Right atrium auricular region (tissue), 2 donors: ENCODE data around the gene PARD3B. TPM values are rescaled to one million over a fixed set of nuclear protein-coding genes. Genes with fewer than 3 reads are reported as not detected.

Source experiments
- DNase-seq: peaks from one replicate; pipeline ENCODE4 v3.0.0-alpha.2; 2019; ENCODE audit warnings: low spot score
- H3K27ac ChIP-seq, 2 donors: fragments of 200-600 bp; sonication (generic); 1 replicate in 1 of 2; 2 replicates in 1 of 2; pipeline ENCODE4 v1.5.1; 2016 to 2019
- H3K27me3 ChIP-seq, 2 donors: fragments of 200-600 bp; sonication (generic); one replicate each; pipeline versions ENCODE4 v1.5.1 to v1.6.0; 2017 to 2019
- H3K36me3 ChIP-seq: fragments of 200-600 bp; sonication (generic); one replicate; pipeline ENCODE4 v1.5.1; 2016
- H3K4me1 ChIP-seq, 2 donors: fragments of 200-600 bp; sonication (generic); one replicate each; pipeline versions ENCODE4 v1.5.1 to v1.6.0; 2017 to 2019
- H3K4me3 ChIP-seq, 2 donors: fragments of 200-600 bp; sonication (generic); 1 replicate in 1 of 2; 2 replicates in 1 of 2; pipeline ENCODE4 v1.5.1; 2017 to 2019; ENCODE audit warnings: mild to moderate bottlenecking in 1 of 2, moderate library complexity in 1 of 2
- H3K9me3 ChIP-seq, 2 donors: fragments of 200-600 bp; sonication (generic); one replicate each; pipeline ENCODE4 v1.5.1; 2019
- CTCF ChIP-seq, 2 donors: fragments of 200-600 bp; sonication (generic); IDR thresholded peaks; one replicate each; pipeline ENCODE4 v1.5.1; 2019; ENCODE audit warnings: antibody characterized with exemption in 2 of 2
- total RNA-seq, 2 donors: library from RNA; depleted of rRNA; stranded (reverse); fragments of >200 nt; gene quantifications; one replicate each; pipeline ENCODE4 v1.1.0, GENCODE V29; 2016

The PARD3B gene
- total RNA-seq, 2 donors from 2014 or later: 7.4 to 12.2 TPM

- Histone ChIP-seq H3K36me3 (no peaks in the 10 kb centered on the region), H3K27ac (no peak overlapping the region), H3K27me3 (no peaks in the 10 kb centered on the region), H3K4me3 (no peak overlapping the region), H3K4me1 (peaks cover 0 to 10% of the 10 kb centered on the region in 2 donors), H3K9me3 (no peaks in the 10 kb centered on the region)
- no peak for TF ChIP-seq CTCF (IDR thresholded peaks at IDR 0.05)
- no peak for DNase-seq
Measured at GRCh38 chr2:204972606-204973336, 427.5 kb downstream of the PARD3B start.

GRCh38 chr2:204973616-204974015 is 428.3 kb downstream of the PARD3B start:
- H3K36me3 ChIP-seq: no peaks in the 10 kb centered on the region
- no peaks in the 10 kb centered on the region for H3K27me3 ChIP-seq
- TF ChIP-seq CTCF (IDR thresholded peaks at IDR 0.05): no peak
- peaks cover 0 to 10% of the 10 kb centered on the region in 2 donors for H3K4me1 ChIP-seq
- H3K27ac ChIP-seq: no peak overlapping the region
- DNase-seq: no peak
- no peak overlapping the region for H3K4me3 ChIP-seq
- H3K9me3 ChIP-seq: no peaks in the 10 kb centered on the region

- no peak overlapping the region for H3K27ac ChIP-seq
- no peaks in the 10 kb centered on the region for H3K9me3 ChIP-seq
- no peaks in the 10 kb centered on the region for H3K36me3 ChIP-seq
- no peak for DNase-seq
- no peak overlapping the region for H3K4me3 ChIP-seq
- H3K4me1 ChIP-seq: peaks cover 0 to 10% of the 10 kb centered on the region in 2 donors
- no peaks in the 10 kb centered on the region for H3K27me3 ChIP-seq
- TF ChIP-seq CTCF (IDR thresholded peaks at IDR 0.05): no peak
Measured at GRCh38 chr2:204974487-204974886, 429.2 kb downstream of the PARD3B start.

- TF ChIP-seq CTCF (IDR thresholded peaks at IDR 0.05): no peak
- DNase-seq: no peak
- Histone ChIP-seq H3K4me1 (peaks cover 0 to 6% of the 10 kb centered on the region in 2 donors), H3K27ac (no peak overlapping the region), H3K4me3 (no peak overlapping the region), H3K27me3 (no peaks in the 10 kb centered on the region), H3K36me3 (no peaks in the 10 kb centered on the region), H3K9me3 (no peaks in the 10 kb centered on the region)
Measured at GRCh38 chr2:204977914-204978313, 432.6 kb downstream of the PARD3B start.

GRCh38 chr2:204982303-204982702 is 437.0 kb downstream of the PARD3B start:
- DNase-seq: no peak
- Histone ChIP-seq H3K36me3 (no peaks in the 10 kb centered on the region), H3K27me3 (no peaks in the 10 kb centered on the region), H3K9me3 (no peaks in the 10 kb centered on the region), H3K27ac (no peak overlapping the region), H3K4me3 (no peak overlapping the region), H3K4me1 (no peaks in the 10 kb centered on the region)
- no peak for TF ChIP-seq CTCF (IDR thresholded peaks at IDR 0.05)

- H3K27me3 ChIP-seq: no peaks in the 10 kb centered on the region
- no peaks in the 10 kb centered on the region for H3K36me3 ChIP-seq
- no peak for DNase-seq
- no peak overlapping the region for H3K4me3 ChIP-seq
- TF ChIP-seq CTCF (IDR thresholded peaks at IDR 0.05): no peak
- no peak overlapping the region for H3K27ac ChIP-seq
- no peaks in the 10 kb centered on the region for H3K4me1 ChIP-seq
- H3K9me3 ChIP-seq: no peaks in the 10 kb centered on the region
Measured at GRCh38 chr2:204984518-204984917, 439.2 kb downstream of the PARD3B start.
